H54 (cell line): ENCODE measurements around the gene PAMR1.
A peak's percentile ranks its signal among the peaks of the same experiment; 100 is the strongest.
"Not testable (repeated sequence)": the region's sequence is repeated elsewhere in the genome, so short reads cannot be mapped to it uniquely, and the experiment has no call there.

Experiments
- DNase-seq: peaks from one replicate; pipeline ENCODE4 v3.0.0; 2011; ENCODE audit warnings: low spot score, mixed read lengths; ENCODE audit not compliant: insufficient read length
- FAIRE-seq: peaks from 3 replicates; lab custom pipeline; 2011; peaks lifted over from hg19 to GRCh38; lab: Jason Lieb, UNC
- POLR2A ChIP-seq: IDR thresholded peaks from 2 replicates; pipeline ENCODE4 v1.6.1; 2011; ENCODE audit warnings: low read depth, mild to moderate bottlenecking, low read length

PAMR1 gene

DNA sequence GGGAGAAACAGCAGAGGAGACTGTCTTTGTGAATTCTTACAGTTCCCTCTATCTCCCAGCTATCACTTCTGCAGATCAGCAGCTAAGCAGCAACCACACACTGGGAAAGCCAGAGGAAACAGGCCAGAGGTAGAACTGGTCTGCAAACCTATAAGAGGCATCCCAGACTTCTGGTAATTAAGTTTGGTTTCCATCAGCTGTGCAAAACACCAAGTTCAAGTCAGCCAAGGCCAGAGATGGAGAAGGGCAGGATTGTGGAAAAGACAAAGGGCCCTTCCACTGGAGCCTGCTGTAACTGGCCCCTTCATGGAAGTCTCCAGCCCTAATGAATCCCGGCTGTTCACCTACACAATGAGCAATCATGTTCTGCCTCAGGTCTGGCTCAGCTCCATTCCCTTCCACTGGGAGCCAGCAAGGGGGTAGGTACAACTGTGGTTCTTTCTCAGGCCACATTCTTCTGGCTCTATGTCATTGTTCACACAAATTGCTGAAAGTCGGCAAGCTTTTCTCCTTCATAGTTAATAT lies 4.6 kb upstream of the PAMR1 start:
- peak; percentile 56 for DNase-seq
- TF ChIP-seq POLR2A, result no peak
- FAIRE-seq, result peak; percentile 58

DNA sequence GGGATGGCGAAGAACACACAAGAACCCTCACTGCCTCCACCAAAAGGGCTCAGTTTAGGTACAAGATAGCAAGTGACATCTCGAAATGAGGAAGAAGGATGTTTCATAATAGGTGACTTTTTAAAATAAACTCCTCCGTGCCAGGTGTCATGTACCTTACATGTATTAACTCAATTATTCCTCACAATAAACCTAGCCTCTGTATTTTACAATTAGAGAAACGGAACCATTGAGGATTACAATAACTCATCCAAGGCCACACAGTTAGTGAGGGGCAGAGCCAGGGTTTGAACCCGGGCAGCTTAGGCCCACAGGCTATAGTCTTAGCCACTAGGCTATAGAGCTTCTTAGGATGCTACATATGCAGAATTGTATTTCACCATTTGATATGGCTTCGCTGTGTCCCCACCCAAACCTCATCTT lies 965 bp upstream of the PAMR1 start:
- no peak for TF ChIP-seq POLR2A
- DNase-seq (no peak), FAIRE-seq (no peak)

DNA sequence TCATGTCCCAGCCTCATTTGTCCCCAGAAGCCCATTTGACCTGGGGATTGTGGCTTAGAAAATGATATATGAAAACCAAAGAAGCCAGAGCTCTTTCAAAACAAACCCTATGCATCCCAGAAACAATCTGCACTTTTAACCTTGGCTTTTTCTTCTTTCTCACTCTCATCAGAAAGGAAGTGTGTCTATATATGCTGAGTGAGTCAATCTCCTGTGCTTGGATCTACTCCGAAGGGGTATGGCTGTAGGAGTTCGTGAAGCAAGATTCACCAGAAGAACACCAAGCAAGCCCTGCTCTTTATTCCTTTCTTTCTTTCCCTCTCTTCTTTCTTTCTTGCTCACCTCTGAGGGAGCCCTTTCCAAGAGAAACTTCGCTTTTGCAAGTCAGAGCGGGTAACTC lies 636 bp downstream of the PAMR1 start:
- TF ChIP-seq POLR2A, result no peak
- no peak for DNase-seq
- FAIRE-seq, result no peak

DNA sequence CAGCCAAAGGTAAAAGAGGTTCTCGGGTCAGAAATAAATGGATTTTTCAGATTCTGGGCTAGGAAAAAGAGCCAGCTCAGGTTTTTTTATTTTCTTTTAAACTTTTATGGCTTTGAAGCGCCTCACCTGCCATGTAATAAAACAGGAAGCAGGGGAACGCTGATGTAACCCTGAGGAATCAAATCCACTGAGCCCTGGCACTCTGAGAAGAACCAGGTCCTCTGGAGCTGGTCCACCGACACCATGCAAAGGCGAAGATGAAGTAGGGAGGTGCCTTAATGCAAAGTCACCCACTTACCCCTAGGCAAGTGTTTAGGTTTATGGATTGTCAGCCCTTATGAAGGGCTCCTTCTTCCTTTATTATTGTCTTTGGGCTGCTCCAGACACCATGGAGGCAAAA lies 1.6 kb downstream of the PAMR1 start:
- FAIRE-seq, result no peak
- no peak for TF ChIP-seq POLR2A
- DNase-seq, result no peak

DNA sequence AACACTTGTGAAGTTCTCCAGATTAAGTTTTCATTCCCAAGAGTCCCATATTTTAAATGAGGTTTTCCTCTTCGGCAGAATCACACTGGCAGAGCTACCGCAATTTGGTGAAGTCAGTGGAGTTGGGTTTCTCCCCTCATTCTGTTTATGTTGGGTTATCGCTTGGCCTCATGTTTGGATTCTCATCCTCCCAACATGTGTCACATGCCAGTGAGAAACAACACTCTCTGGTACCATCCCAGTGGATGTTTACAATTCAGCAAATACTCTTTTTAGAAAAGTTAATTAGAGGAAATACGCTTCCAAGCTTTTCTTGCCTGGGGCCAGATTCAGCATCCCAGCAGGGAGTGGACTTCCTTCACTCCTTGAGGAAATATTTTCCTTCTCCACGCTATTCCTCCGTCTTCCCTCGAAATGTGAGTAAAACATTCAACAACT lies 2.1 kb downstream of the PAMR1 start:
- TF ChIP-seq POLR2A, result no peak
- no peak for FAIRE-seq
- DNase-seq, result no peak

DNA sequence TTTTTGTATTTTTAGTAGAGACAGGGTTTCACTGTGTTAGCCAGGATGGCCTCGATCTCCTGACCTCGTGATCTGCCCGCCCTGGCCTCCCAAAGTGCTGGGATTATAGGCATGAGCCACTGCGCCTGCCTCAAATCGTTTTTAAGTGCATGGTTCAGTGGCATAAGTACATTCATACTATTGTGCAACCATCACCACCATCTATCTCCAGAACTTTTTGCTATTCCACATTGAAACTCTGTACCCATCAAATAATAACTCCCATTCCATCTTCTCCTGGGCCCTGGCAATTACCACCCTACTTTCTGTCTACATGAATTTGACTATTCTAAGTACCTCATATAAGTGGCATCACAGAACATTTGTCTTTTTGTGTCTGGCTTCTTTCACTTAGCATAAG lies 3.3 kb downstream of the PAMR1 start:
- not testable (repeated sequence) for FAIRE-seq, DNase-seq

DNA sequence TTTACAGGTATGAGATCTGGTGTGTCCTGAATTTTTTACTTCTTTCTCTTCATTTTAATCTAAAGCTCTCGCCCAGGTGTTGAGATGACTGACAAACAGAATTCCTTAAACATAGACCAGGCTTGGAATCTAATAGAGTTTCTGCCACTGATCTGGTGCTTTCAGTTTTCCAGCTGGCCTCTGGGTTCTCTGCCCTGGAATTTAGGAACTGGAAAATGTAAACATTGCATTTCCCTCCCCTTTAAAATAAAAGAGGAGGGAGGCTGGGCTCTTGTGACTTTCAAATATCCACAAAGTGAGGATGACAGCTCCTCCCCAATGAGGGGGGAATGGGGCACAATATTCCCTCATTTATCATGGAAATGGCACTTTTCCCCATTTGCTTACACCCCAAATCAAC lies 5.0 kb downstream of the PAMR1 start:
- no peak for TF ChIP-seq POLR2A
- DNase-seq, result no peak
- FAIRE-seq, result no peak

DNA sequence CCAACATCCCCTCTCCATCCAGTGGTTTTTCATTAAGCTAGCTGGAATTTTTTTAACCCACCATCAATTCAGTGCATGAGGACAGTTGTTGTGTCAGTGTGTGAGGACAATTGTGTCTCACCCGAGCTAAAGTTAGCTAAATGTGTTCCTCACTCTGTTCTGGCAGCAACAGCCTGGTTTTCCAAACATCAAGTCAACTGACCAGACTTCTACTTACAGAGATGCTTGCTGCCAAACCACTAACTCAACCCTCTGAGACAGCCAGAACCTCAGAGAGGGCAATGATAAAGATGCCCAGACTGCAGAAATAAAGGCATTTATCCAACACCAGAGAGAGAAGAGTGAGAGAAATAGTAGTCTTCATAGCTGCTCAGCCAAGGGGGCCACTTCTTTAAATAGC lies 6.7 kb downstream of the PAMR1 start:
- TF ChIP-seq POLR2A, result no peak
- no peak for DNase-seq
- FAIRE-seq, result no peak

DNA sequence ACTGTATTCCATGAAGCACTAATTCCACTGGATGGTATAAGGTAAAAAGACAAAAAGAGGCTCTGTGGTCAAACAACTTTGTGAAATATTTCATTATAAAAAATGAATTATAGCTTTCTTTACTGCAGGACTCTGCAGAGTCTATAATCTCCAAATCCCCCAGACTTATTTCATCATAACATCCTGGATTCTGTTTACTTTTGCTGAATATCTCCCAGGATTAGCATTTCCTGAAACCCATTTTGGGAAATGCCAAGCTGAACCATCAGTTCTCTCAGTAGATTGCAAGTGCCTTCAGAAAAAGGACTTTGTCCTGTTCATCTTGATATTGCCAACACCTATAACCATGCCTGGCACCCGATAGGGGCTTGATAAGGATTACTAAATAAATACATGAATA lies 7.9 kb downstream of the PAMR1 start:
- FAIRE-seq (no peak), DNase-seq (no peak)
- TF ChIP-seq POLR2A, result no peak

DNA sequence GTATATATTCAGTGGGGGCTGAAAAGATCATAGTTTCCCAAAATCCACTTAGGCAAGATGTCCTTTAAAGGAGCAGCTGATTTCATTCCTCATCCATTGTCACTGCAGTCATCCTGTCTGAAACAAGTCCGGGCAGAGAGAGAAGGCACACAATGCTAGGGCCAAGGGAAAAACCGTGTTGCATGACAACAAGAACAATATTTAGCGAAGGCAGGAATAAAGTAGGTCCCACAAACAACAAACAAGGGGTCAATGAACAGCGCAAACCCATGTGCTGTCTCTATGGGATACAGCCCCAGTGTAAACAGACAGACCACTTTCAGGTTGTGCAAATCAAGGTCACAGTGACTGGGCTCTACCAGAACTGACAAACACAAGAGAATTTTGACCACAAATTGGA lies 9.0 kb downstream of the PAMR1 start:
- no peak for TF ChIP-seq POLR2A
- DNase-seq, result no peak
- no peak for FAIRE-seq

DNA sequence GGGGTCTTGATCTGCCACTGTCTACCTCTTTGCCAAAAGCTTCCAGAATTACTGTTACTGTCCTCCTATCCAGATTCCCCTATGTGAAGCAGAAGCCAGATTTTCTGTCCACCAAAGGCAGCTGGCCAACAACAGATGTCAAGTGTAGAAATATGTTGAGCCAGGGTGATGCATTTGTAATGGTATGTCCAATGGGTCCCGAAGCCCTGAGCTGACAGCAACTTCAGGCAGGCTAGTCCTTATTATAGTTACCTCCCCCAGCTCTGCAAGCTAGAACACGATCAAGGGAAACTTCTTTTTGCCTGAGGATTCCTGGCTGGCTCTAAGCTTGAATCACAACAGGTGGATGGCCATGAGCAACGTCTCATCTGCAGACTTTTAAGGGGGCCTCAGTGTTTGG lies 10.2 kb downstream of the PAMR1 start:
- DNase-seq, result no peak
- FAIRE-seq, result no peak
- no peak for TF ChIP-seq POLR2A

DNA sequence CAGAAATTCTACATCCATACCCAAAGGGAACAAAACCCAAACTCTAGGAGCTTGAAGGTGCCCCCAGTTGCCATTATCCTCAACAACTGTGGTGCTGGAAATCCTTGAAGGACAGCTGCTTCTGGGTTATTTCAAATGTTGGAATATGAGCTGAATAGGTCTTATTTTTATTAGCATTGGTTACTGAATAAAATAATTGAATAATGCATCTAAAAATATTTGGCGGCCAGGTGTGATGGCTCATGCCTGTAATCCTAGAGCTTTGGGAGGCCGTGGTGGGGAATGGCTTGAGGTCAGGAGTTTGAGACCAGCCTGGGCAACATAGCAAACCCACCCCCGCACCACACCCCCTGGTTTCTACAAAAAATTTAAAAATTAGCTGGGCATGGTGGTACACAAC lies 10.9 kb downstream of the PAMR1 start:
- TF ChIP-seq POLR2A, result no peak
- DNase-seq (no peak), FAIRE-seq (no peak)

DNA sequence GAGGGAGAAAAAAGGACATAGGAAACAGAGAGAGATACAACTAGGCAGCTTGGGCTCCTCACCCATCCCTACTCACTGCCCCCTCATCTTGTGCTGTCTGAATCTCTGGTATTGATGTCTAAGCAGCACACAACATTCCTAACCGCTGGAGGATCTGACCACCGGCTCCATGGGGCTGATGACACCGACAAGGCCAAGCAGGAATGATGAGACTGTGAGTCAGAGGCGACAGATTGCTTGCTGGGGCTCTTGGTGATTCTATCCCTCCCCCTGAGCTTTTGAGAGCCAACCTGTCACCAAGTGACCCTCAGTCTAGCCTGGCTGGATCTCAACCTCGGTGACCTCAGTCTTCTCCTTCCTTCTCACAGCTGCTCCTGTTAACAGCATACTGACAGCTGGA lies 13.8 kb downstream of the PAMR1 start:
- DNase-seq (peak; percentile 65), FAIRE-seq (no peak)
- no peak for TF ChIP-seq POLR2A

DNA sequence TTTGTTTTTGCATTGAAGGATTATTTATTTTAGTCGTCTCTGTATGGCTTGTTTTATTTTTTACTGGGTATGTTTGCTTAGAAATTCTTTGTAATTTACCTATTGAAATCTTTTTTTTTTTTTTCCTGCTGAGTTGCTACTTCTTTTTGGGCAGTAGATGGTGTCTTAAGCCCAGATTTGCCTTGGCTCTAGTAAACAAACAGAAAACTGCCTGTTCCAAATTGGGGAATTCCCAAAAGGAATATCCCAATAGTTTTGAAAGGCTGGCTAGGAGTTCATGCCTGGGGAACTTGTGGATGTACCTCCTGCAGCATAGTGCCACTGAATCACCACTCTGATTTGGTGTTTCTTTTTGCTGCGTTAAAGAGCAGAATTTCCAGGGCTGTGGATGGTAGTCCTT lies 17.7 kb downstream of the PAMR1 start:
- no peak for TF ChIP-seq POLR2A
- FAIRE-seq (no peak), DNase-seq (no peak)

DNA sequence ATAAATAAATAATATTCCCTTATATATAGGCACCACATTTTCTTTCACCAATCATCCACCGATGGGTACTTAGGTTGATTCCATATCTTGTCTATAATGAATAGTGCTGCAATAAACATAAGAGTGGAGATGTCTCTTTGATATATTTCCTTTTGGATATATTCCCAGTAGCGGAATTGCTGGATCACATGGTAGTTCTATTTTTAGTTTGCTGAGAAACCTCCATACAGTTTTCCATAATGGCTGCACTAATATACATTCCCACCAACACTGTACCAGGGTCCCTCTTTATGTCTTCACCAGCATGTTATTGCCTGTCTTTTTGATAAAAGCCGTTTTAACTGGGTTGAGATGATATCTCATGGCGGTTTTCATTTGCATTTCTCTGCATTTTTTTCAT lies 23.6 kb downstream of the PAMR1 start:
- DNase-seq (no peak), FAIRE-seq (no peak)
- TF ChIP-seq POLR2A, result no peak

DNA sequence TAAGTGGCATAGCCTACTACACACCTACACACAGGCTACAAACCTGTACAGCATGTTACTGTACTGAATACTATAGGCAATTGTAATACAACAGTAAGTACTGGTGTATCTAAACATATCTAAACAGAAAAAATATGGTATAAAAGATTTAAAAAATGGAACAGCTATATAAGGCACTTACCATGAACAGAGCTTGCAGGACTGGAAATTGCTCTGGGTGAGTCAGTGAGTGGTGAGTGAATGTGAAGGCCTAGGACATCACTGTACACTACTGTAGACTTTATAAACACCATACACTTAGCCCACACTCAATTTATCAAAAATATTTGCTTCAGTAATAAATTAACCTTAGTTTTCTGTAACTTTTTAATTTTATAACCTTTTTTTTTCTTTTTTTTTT lies 24.7 kb downstream of the PAMR1 start:
- no peak for DNase-seq
- FAIRE-seq, result no peak

DNA sequence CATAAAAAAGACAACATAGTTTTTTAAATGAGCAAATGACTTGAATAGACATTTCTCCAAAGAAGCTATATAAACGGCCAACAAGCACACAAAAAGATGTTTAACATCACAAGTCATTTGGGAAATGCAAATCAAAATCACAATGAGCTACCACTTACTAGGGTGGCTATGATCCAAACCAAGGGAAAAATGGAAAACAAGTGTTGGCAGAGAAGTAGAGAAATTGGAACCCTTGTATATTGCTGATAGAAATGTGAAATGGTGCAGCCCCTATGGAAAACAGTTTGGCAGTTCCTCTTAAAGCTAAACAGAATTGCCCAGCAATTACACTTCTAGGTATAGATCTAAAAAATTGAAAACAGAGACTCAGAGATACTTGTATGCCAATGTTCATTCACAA lies 29.0 kb downstream of the PAMR1 start:
- FAIRE-seq (no peak), DNase-seq (no peak)
- TF ChIP-seq POLR2A, result no peak

More for the DNA sequence above, 24.7 kb downstream of the PAMR1 start:
- TF ChIP-seq POLR2A, result no peak
